Activated T-helper 9 cell treated with anti-CD3 and anti-CD28 coated beads, Interleukin-2, amount 50 U/mL, for 16 hours (primary cell): ENCODE measurements around the gene MEF2A.
"Not testable (repeated sequence)": the region's sequence is repeated elsewhere in the genome, so short reads cannot be mapped to it uniquely, and the experiment has no call there.

Experiments
- DNase-seq: peaks from one replicate; pipeline ENCODE4 v3.0.0-alpha.2; 2020; ENCODE audit warnings: low read depth

Gene MEF2A

DNA sequence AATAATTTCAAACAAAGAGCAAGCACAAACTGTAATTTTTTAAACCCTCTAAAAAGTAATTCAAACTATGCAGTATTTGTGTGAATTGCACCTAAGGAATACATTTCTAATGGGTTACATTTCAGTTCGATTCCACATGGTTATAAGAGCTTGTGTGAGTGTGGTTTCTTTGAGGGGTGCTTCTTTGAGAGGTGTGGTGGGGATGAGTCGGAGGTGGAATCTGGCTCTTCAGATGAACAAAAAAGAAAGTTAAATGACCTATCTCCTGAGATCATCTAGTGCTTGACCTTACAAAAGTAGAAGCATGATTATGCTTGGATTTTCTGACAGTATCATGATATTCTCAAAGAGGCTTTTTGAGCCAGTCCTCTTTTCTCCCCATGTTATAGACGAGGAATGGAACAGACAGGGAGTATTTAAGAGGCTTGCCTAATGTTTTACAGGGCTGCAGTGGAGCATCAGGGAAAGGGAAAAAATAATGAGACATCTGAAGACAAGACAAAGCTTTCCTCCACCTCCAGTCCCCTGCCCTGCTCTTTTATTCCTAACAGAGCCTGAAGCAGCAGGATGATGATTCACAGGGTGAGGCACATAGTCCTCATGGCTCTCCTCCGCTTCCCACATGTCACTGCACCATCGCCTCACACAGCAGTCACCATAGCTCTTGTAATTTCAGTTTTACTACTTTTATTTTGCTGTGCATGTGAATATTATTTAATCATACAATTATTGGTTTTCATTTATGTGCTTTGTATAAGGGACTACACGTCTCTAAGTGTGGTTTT is 85.4 kb downstream of the MEF2A start:
- no peak for DNase-seq

DNA sequence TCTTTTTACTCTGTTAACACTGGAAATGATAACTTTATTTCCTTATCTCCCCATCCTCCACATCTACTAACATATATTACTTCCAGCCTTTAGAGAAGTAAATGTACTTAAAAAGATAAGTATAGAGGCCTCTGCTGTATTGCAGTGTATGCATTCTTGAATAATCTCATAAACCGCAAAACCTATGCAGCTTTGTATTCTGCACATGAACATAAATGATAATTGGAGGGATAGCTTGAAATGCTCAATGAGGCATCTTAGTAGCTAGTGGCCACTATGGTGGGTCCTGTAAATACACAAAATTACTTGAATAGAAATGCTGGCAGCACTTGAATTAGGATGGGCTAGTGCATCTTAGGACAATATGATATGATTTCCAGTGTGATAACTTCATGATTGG is 90.4 kb downstream of the MEF2A start:
- no peak for DNase-seq

DNA sequence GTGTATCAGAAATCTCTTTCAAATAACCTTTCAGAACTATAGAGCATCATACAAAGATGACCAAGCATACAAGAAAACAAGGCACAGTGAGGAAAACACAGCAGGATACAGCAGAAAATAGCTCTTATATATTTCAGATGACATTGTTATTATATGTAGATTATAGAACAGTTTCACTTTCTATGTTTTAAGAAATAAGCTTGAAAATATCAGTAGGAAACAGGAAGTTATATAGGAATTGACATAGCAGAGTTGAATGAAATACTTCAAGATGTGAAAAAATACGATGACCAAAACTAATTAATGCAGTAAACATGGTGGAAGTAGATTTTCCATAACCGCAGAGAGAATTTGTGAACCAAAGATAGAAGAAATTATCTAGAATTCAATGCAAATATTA is 92.2 kb downstream of the MEF2A start:
- DNase-seq = no peak

DNA sequence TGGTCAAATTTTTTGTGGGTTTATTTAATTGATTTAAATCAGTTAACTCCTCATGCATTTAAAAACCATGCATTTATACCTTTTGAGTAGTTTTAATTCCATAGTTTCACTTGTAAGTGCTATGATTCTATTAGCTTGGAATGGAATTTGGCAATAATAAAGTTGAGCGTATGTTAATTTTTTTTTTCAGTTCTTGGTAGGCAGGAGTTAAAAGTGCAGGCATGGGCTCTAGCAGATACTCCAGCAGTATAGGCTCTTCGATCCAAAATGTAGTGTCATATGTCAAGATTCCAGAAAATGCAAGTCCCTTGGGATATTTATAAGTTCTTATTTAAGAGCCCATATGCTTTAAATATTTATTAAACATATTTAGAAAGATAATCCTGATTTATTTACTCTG is 97.1 kb downstream of the MEF2A start:
- no peak for DNase-seq

DNA sequence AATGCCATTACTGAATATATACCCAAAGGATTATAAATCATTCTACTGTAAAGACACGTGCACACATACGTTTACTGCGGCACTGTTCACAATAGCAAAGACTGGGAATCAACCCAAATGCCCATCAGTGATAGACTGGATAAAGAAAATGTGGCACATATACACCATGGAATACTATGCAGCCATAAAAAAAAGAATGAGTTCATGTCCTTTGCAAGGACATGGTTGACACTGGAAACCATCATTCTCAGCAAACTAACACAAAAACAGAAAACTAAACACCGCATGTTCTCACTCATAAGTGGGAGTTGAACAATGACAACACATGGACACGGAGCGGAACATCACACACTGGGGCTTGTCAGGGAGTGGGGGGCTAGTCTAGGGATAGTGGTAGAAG is 100.3 kb downstream of the MEF2A start:
- DNase-seq = not testable (repeated sequence)

DNA sequence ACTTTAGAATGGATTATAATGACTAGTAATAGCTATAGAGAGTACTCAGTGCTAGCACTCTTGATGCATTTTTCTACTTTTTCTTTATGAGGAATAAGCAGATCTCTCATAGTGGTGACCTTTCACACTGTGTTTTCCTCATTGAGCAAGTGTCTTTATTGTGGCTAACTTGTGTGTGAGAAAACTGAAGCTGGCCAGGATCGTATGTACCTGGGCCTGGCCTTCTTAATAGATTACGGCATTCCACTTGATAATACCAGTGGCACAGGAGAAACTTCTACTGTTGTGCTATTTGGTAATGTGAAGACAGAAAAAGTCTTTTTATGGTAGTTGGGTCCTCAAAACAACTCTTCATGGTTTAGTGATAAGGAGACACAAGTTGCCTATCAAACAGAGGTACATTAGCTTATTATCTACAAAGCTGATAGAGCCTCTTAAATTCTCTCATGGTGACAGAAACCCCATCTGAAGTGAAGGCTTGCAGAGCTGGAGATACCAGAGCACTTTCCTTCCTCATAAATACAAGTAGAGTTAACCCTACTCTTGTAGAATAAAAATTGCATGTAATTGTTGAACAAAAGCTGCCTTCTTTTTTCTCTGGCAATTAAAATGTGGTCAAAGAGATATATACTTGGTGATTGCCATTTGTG is 102.9 kb downstream of the MEF2A start:
- no peak for DNase-seq

DNA sequence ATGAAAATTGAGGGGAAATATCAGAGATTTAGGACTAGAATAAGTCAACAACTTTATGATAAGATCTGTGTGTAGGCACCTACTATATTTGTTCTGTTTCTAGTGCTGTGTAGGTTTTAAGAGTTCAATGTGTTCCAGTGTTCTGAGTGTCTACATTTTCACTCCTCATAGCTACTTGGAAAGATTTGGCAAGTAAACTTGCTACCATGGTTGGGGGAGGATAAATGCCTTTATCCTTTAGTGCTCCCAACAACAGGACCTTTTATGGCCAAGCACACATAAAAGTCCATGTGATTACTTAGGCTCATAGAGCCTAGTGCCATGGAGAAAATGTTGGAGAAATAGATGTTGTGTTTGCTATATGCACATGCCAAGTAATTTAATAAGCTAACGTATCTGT is 103.5 kb downstream of the MEF2A start:
- DNase-seq = no peak

DNA sequence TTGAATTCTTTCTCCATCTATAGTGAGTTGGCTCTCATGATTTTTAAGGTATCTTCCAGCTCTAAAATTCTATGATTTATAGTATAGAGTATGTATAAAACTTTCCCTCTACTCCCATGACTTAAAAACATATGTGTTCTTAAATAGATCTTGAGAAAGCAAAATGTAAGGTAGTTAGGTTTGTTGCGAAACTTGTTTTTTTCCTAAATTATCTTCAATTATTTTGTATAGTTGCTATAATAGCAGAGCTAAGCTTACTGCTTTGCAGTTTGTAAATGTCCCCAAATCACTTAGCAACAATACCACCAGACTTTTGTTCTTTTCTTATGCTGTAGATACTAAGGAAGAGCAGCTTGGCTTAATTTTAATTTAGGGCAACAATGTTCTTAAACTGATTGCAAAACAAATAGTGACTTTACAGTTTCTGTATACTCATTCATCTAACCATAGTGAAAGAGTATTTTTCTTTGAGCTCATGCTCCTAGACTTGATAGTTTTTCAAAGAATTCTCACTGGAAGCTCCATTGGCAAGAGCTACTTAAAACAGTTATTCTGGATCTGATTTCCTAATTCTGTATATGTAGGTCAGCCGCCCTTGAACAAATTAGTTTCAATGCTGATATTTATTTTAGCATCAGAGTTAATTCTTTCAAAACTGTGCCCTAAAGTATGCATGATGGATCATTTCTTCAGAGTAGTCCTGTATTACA is 106.3 kb downstream of the MEF2A start:
- no peak for DNase-seq

DNA sequence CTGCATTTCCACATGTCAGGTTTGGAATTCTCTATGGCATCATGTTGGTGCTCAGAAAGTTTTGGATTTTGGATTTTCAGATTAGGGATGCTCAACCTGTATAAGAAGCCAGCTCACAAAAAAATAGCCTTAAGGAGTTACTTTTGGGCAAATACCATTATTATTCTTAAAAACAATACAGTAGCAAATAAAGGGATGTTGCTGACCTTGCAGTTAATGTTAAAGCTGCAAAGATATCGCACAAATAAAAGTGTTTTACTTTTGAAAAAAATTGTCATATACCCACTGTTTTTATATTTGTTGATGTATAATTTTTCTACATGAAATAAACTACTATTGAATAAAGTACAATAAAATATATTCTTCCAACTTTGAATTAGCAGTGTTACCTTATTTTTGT is 107.3 kb downstream of the MEF2A start:
- no peak for DNase-seq

DNA sequence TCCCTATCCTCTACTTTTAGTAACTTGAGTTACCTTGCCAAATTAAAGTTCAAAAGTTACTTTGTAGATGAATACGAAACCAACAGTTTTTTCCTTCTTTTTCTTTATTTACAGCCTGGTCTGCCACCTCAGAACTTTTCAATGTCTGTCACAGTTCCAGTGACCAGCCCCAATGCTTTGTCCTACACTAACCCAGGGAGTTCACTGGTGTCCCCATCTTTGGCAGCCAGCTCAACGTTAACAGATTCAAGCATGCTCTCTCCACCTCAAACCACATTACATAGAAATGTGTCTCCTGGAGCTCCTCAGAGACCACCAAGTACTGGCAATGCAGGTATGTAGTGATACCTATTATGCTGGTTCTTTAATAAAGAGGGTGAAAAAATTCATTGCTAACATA is 108.5 kb downstream of the MEF2A start:
- DNase-seq = no peak

DNA sequence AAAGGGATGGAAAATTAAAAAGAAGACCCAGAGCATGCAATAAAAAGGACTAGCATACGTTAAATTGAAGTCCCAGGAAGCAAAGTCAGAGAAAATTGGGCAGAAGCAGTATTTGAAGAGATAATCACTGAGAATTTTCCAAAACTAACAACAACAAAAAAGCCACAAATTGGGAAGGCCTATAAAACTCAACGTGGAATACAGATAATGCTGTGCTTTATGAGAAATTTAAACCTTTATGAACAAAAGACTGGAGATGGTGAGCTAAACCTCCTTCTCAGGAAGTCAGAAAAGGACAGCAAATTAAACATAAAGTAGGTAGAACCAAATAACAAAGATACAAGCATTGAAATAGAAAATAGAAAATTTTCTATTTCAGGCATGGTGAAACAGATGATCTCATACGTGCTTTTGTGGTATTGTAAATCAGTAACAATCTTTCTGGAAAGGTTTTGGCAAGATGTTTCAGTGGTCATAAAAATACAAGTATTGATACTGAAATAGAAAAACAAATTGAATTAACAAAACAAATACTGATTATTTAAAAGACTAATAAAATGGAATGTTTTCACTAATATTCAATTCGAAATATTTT is 111.9 kb downstream of the MEF2A start:
- no peak for DNase-seq

DNA sequence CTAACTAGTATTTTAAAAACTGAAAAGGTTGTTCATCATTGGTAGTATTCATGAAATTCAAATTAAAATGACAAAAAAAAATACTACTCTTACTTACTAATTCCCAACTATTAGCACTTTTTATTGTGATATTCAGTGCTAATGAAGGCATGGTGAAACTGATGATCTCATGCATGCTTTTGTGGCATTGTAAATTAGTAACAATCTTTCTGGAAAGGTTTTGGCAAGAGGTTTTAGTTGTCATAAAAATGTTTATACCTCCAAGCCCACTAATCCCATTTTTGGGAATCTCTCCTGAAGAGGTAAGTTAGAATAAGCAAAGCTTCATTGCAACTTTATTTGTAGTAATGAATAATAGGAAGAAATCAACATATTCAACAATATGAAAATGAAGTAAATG is 114.5 kb downstream of the MEF2A start:
- DNase-seq = no peak

DNA sequence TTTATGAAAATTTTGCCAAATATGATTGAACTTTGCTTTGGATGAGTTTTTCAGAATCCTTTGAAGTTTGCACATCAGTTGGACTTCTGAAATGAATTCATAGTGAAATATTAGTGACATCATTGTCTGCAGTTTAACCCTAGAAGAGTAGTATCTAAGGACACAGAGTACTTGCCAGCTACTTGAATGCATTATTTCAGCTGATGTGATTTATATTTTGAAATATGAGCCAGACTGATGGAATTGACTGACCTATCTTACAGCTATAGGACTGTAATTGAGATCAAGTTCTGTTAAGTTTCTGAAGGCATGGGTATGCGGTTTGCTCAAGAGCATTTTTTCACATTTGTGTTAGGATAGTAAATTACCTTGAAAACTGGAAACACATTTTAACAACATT is 116.2 kb downstream of the MEF2A start:
- DNase-seq = no peak

DNA sequence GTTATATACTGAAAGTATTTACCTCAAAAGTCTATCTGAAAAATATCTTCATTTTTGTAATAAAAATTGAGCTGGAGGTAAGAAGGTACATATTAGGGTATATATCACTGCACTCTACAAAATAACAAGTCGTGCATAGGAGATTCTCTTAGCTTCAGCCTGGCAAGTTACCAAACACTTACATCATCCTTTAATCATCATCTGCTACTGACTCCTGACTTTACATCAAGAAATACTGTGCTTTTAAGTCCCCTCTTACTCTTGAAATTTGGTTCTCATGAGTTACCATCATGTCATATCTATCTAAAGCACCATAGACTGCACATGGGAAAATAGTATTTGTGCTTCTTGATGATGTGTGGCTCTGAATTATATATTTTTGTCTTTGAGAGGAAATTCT is 116.7 kb downstream of the MEF2A start:
- no peak for DNase-seq

DNA sequence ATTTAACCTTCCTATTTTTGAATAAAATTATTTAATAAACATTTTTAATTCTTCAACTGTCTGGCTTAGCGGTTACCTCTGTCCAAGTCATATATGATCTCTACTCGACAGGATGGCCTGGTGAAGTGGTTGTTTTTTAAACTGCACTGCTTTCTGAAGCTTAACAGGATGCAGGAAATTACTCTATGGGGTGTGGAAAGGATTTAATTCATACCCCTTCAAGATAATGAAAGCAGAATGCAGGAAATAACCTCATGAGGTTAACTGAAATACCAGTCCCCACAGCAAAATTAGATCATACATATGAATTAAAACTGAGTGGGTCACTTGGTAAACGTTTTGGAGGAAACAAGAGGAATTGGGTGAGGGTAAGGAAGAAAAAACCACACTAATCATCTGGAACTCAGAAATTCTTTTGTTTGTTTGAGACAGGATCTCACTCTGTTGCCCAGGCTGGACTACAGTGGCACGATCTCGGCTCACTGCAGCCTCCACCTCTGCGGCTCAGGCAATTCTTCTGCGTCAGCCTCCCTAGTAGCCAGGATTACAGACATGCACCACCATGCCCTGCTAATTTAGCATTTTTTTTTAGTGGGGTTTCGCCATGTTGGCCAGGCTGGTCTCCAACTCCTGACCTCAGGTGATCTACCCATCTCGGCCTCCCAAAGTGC is 117.4 kb downstream of the MEF2A start:
- DNase-seq = no peak

DNA sequence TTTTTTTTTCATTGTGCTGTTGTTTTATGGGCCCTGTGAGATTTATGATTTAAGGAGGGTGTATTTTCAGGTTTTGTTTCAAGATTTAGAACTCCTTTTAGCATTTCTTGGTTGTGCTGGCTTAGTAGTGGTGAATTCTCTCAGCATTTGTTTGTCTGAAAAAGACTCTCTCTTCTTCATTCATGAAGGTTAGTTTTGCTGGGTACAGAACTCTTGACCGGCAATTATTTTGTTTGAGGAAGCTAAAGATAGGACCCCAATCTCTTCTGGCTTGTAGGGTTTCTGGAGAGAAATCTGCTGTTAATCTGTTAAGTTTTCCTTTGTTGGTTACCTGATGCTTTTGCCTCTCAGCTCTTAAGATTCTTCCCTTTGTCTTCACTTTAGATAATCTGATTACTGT is 120.5 kb downstream of the MEF2A start:
- no peak for DNase-seq

DNA sequence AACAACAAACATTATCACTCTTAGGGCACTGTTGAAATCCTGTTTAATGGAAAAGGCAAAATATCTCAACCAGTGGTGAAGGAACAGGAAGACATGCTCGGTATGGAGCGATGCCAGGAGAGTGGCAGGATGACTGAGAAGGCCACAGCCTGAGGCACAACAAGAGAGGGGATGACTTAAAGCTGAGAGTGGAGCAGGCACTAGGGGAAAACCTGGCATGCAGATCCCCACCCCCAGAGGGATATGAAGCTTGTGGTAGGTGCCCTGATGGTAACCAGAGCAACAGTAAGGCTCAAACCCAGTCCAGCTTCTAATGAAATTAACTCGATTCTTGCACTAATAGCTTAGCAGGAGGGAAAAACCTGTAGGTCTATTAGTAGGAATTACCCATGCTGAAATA is 127.0 kb downstream of the MEF2A start:
- no peak for DNase-seq

DNA sequence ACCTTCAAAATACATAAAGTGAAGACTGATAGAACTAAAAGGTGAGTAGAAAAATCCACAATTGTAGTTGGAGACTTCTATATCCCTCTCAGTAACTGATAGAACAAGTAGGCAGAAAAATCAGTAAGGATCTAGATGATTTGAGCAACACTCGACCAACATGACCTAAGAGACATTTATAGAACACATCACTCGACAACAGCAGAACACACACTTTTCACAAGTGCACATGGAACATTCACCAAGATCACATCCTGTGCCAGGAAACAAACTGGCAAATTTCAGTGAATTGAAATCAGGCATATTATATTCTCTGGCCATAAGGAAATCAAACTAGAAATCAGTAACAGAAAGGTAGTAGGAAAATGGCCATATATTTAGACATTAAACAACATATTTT is 130.3 kb downstream of the MEF2A start:
- no peak for DNase-seq

DNA sequence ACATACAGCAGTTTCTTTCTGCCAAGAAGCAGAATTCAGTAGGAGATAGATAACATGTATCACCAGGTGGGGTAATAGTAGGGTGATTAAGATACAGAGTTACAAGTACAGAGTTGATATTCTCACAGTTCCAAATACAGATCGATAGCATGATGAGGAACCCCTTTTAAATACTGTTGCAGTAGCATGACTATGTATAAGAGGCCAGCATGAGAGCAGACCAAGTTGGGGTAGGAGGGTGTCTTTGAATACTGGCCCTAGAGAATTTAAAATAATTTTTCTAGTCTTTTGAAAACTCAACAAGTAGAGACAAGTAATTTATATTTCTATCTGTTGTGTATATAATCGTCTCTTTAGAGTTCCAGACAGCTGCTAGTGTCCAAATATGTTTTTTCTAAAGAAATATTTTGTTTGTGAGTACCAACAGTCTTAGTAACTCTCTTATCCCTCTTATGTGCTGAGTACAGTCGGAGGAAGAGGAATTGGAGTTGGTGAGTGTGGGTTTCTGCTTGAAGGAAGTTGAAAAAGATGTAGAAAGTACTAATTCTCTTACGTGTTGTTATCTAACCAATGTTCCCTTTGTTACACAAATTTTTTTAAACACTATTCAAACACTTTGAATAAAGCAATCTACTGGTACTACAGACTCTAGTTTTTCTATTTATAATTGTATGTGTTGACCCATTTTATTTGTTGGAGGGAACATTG is 137.3 kb downstream of the MEF2A start:
- no peak for DNase-seq

DNA sequence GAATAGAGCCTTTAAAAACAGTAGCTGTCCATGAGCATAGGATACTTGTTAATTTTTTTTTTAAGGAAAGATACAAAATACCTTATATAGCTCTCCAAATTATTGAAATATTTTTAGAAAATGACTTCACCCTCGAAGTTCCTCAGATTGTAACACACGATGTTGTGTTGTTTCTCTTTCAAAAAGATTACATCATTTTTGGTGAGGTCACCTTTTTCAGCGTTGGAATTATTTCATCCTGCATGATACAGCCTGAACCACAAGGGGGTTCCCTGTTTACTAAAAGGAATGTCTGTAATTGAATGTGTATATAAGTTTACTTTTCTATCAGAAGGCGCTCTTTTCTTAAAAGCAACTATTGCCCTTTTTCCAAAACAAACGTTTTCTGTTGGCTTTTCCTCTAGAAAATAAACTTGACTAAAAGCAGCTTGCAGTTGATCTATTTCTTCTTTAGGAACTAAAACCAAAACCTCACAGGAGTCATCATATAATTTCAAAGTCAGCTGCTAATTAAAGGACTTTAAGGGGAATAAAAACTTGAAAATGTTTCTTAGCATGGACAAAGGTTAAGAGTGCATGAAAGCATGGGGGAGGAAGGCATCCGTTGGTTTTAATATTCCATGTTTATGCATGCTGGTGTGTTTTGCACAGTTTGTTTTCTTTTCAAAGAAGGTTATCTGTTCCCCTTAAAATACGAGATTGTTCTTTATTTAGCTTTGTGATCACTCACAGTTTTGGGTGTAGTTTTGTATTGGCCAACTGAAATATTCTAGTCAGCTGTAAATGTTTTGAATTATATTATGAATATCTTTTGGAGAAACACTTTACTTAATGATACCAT is 138.0 kb downstream of the MEF2A start:
- DNase-seq = no peak

DNA sequence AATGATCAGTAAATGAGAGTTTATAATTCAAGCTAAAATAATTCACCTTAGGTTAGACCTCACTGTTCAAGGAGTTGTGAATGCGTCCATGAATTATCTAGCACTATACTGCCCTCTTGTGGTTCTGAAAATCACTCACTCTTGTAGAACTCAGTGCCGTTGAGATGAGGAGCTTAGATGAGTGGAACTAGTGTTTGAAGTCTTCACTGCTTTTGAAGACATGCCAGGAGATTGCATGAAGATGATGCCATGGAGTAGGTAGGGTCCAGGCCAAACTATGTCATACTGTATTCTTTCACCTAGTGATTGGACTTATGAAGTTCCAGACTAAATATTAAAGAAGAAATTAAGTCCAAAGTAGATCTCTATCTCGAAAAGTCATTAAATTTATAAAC is 138.7 kb downstream of the MEF2A start:
- no peak for DNase-seq
